CD4-positive, alpha-beta memory T cell (primary cell): ENCODE measurements around the gene PTTG1IP2. TPM values are rescaled to one million over a fixed set of nuclear protein-coding genes. Genes with fewer than 3 reads are reported as not detected.

Experiments
- CTCF ChIA-PET: fragments of 350-600 bp; sonication (Branson Sonifier 250); formaldehyde crosslinking; loops from one replicate; lab custom pipeline; 2021; ENCODE audit warnings: inconsistent platforms; ENCODE audit not compliant: partially characterized antibody; lab: Charles Lee
- POLR2A ChIA-PET: fragments of 350-600 bp; sonication (Branson Sonifier 250); formaldehyde crosslinking; loops from one replicate; lab custom pipeline; 2021; ENCODE audit not compliant: partially characterized antibody; lab: Charles Lee
- DNase-seq, 5 donors: peaks; one replicate each; pipeline versions ENCODE4 v3.0.0 to v3.0.0-alpha.2; 2020 to 2022; ENCODE audit warnings: mixed read lengths in 1 of 5
- H3K27ac ChIP-seq: one replicate; pipeline ENCODE4 v1.7.0; 2013; ENCODE audit warnings: low read depth, low read length
- H3K27me3 ChIP-seq: 2 replicates; pipeline ENCODE4 v1.7.0; 2013; ENCODE audit warnings: mild to moderate bottlenecking, low read length, moderate library complexity; ENCODE audit not compliant: insufficient read depth
- H3K36me3 ChIP-seq: 2 replicates; pipeline ENCODE4 v1.7.0; 2013; ENCODE audit warnings: mild to moderate bottlenecking, low read length, moderate library complexity; ENCODE audit not compliant: insufficient read depth
- H3K4me1 ChIP-seq: 2 replicates; pipeline ENCODE4 v1.7.0; 2013; ENCODE audit warnings: mild to moderate bottlenecking, low read length, moderate library complexity; ENCODE audit not compliant: insufficient read depth
- H3K4me3 ChIP-seq, 2 donors: one replicate each; pipeline ENCODE4 v1.7.0; 2013; ENCODE audit warnings: low read length in 2 of 2, mild to moderate bottlenecking in 1 of 2
- H3K9me3 ChIP-seq, 2 donors: one replicate each; pipeline ENCODE4 v1.7.0; 2013; ENCODE audit warnings: low read length in 2 of 2, control low read depth in 1 of 2; ENCODE audit not compliant: control insufficient read depth in 1 of 2
- H3K27ac Mint-ChIP-seq, 7 donors: one replicate each; pipeline ENCODE4 v1.8.0; 2020 to 2021; ENCODE audit warnings: mixed read lengths in 7 of 7, mild to moderate bottlenecking in 6 of 7, inconsistent platforms in 3 of 7, moderate library complexity in 3 of 7
- H3K27me3 Mint-ChIP-seq, 2 donors: one replicate each; pipeline ENCODE4 v1.8.0; 2020 to 2021; ENCODE audit warnings: mixed read lengths in 2 of 2
- H3K36me3 Mint-ChIP-seq, 2 donors: one replicate each; pipeline ENCODE4 v1.8.0; 2020 to 2021; ENCODE audit warnings: mixed read lengths in 2 of 2, inconsistent platforms in 1 of 2, mild to moderate bottlenecking in 1 of 2
- H3K4me1 Mint-ChIP-seq, 4 donors: one replicate each; pipeline ENCODE4 v1.8.0; 2020 to 2021; ENCODE audit warnings: mixed read lengths in 4 of 4, mild to moderate bottlenecking in 1 of 4
- H3K4me3 Mint-ChIP-seq, 8 donors: one replicate each; pipeline ENCODE4 v1.8.0; 2020 to 2021; ENCODE audit warnings: mixed read lengths in 8 of 8, mild to moderate bottlenecking in 7 of 8, moderate library complexity in 6 of 8, inconsistent platforms in 3 of 8
- H3K9me3 Mint-ChIP-seq, 8 donors: one replicate each; pipeline ENCODE4 v1.8.0; 2020 to 2021; ENCODE audit warnings: mixed read lengths in 8 of 8, mild to moderate bottlenecking in 5 of 8, inconsistent platforms in 3 of 8, moderate library complexity in 1 of 8
- intact Hi-C: fragments of 100-400 bp; cut with micrococcal nuclease; formaldehyde crosslinking; loops from one replicate; pipeline ENCODE4 v1.15.1; 2023
- polyA plus RNA-seq, 2 donors: library from polyadenylated mRNA; unstranded; fragments of 300-500 nt; fragmentation: Illumina TruSeq; gene quantifications; one replicate each; pipeline ENCODE4 v1.2.3, GENCODE V29; 2021
- total RNA-seq, 2 experiments: library from RNA; stranded (reverse); gene quantifications; one replicate each; pipeline ENCODE4 v1.2.3, GENCODE V29; 2021

The PTTG1IP2 gene
- total and polyA plus RNA-seq, 4 experiments from 2014 or later: not detected

DNA sequence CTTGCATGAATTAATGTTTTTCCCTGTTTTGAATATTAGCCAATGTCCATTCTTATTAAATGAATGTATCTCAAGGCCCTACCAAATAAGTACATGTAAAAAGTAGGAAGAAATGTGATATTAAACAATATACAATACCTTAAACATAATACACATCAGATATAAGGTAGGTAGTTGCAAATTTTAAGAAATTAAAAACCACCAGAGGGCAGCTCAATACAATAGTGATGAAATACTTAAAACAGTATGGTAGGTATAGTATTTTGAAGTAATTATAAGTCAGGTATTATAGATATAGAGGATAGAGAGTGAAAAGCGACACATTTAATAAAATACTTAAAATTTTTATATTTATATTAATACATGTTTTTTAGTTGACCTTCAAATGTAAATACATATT, 83.1 kb downstream of the PTTG1IP2 start:
- Mint-ChIP-seq H3K9me3 (peaks cover 0 to 16% (median 2%) of the 10 kb centered on the region in 8 donors), H3K4me3 (no peak overlapping the region), H3K27ac (no peak overlapping the region), H3K27me3 (peaks cover 3 to 4% of the 10 kb centered on the region in 2 donors), H3K36me3 (no peaks in the 10 kb centered on the region), H3K4me1 (no peaks in the 10 kb centered on the region)
- no peak overlapping the region for H3K27ac ChIP-seq
- intact Hi-C loops: no loop called here
- no peaks in the 10 kb centered on the region for H3K27me3 ChIP-seq
- CTCF ChIA-PET: no interaction called here
- H3K4me1 ChIP-seq: no peaks in the 10 kb centered on the region
- no peak overlapping the region for H3K4me3 ChIP-seq
- H3K36me3 ChIP-seq: no peaks in the 10 kb centered on the region
- H3K9me3 ChIP-seq: no peaks in the 10 kb centered on the region
- POLR2A ChIA-PET: no interaction called here
- DNase-seq: no peak

DNA sequence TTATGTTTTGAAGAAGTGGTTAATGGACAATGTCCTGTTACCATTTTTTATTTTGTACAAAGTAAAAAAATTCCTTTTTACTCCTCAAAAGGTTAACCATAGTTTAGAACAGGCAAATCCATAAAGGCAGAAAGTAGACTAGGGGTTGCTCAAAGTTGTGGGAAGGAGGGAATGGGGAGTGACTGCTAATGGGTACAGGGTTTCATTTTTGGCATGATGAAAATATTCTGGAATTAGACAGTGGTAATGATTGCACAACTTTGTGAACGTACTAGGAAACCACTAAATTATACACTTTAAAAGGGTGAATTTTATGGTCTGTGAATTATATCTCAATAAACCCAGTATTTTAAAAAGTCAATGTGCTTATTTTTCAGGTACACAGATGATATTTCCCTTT, 91.3 kb downstream of the PTTG1IP2 start:
- H3K27me3 ChIP-seq: no peaks in the 10 kb centered on the region
- Mint-ChIP-seq H3K4me3 (no peak overlapping the region), H3K4me1 (no peaks in the 10 kb centered on the region), H3K27ac (no peak overlapping the region), H3K9me3 (peaks cover 0 to 4% (median 0%) of the 10 kb centered on the region in 8 donors), H3K27me3 (no peaks in the 10 kb centered on the region), H3K36me3 (no peaks in the 10 kb centered on the region)
- H3K36me3 ChIP-seq: no peaks in the 10 kb centered on the region
- no peak overlapping the region for H3K4me3 ChIP-seq
- no peaks in the 10 kb centered on the region for H3K9me3 ChIP-seq
- intact Hi-C loops: no loop called here
- DNase-seq: no peak
- no peak overlapping the region for H3K27ac ChIP-seq
- CTCF ChIA-PET: no interaction called here
- H3K4me1 ChIP-seq: no peaks in the 10 kb centered on the region
- POLR2A ChIA-PET: no interaction called here

Other genes with a start within 250 kb of the PTTG1IP2 start
- under 1 TPM in 1 of 2 experiments, not detected in 1; 0.58 TPM for gene CFAP69, start 224.5 kb upstream of the PTTG1IP2 start, total RNA-seq
- not detected for gene CFAP69, start 224.5 kb upstream of the PTTG1IP2 start, polyA plus RNA-seq
- not detected for gene FAM237B, start 148.3 kb upstream of the PTTG1IP2 start, total RNA-seq
- not detected for gene FAM237B, start 148.3 kb upstream of the PTTG1IP2 start, polyA plus RNA-seq
- gene GTPBP10, start 122.9 kb upstream of the PTTG1IP2 start, total RNA-seq: 10 to 100 TPM; 45.5 to 46.7 TPM
- 10 to 100 TPM; 30.6 to 37.6 TPM for gene GTPBP10, start 122.9 kb upstream of the PTTG1IP2 start, polyA plus RNA-seq
- gene CLDN12, start 66.2 kb upstream of the PTTG1IP2 start, total RNA-seq: 1 to 10 TPM; 5.7 to 6.1 TPM
- gene CLDN12, start 66.2 kb upstream of the PTTG1IP2 start, polyA plus RNA-seq: under 1 TPM in 1 of 2 donors, not detected in 1; 0.29 TPM
- under 1 TPM; 0.47 to 0.81 TPM for gene CDK14, start 126.7 kb downstream of the PTTG1IP2 start, total RNA-seq
- under 1 TPM in 1 of 2 donors, not detected in 1; 0.70 TPM for gene CDK14, start 126.7 kb downstream of the PTTG1IP2 start, polyA plus RNA-seq